ENCODE results near the gene TMEM41B.

GRCh38 chr11:9254416-9254815, 60.0 kb downstream of the TMEM41B start:
- TF ChIP-seq CTCF (IDR thresholded peaks at IDR 0.05; ENCODE audit: low read length) (no peak), EZH2 (IDR thresholded peaks at IDR 0.05; ENCODE audit: borderline replicate concordance, low read length) (no peak)

Data from OCI-LY1 (cell line).